Naive B cell (primary cell): ENCODE data around the gene DDAH1. TPM values are rescaled to one million over a fixed set of nuclear protein-coding genes. Genes with fewer than 3 reads are reported as not detected.
A peak's percentile ranks its signal among the peaks of the same experiment; 100 is the strongest.

Source experiments
- ATAC-seq, 2 donors: fragments of 150-1000 bp; cut with Tn5 transposase; 2 replicates each; pipeline ENCODE4 v1.10.0; 2021; ENCODE audit warnings: low read depth in 2 of 2, mild to moderate bottlenecking in 2 of 2, moderate library complexity in 2 of 2
- DNase-seq: peaks from one replicate; pipeline ENCODE4 v3.0.0; 2022
- H3K27ac Mint-ChIP-seq, 6 donors: one replicate each; pipeline ENCODE4 v1.8.0; 2020 to 2022; ENCODE audit warnings: mild to moderate bottlenecking in 6 of 6, mixed read lengths in 6 of 6, moderate library complexity in 5 of 6, inconsistent platforms in 2 of 6
- H3K27me3 Mint-ChIP-seq, 3 donors: one replicate each; pipeline ENCODE4 v1.8.0; 2021 to 2022; ENCODE audit warnings: mixed read lengths in 3 of 3, mild to moderate bottlenecking in 1 of 3
- H3K36me3 Mint-ChIP-seq, 2 donors: one replicate each; pipeline ENCODE4 v1.8.0; 2020 to 2022; ENCODE audit warnings: mixed read lengths in 2 of 2, inconsistent platforms in 1 of 2, mild to moderate bottlenecking in 1 of 2
- H3K4me1 Mint-ChIP-seq, 3 donors: one replicate each; pipeline ENCODE4 v1.8.0; 2020 to 2022; ENCODE audit warnings: mixed read lengths in 3 of 3, inconsistent platforms in 1 of 3, mild to moderate bottlenecking in 1 of 3, moderate library complexity in 1 of 3
- H3K4me3 Mint-ChIP-seq, 8 donors: one replicate each; pipeline ENCODE4 v1.8.0; 2020 to 2022; ENCODE audit warnings: mild to moderate bottlenecking in 8 of 8, mixed read lengths in 8 of 8, moderate library complexity in 8 of 8, inconsistent platforms in 2 of 8
- H3K9me3 Mint-ChIP-seq, 7 donors: one replicate each; pipeline ENCODE4 v1.8.0; 2020 to 2022; ENCODE audit warnings: mixed read lengths in 7 of 7, mild to moderate bottlenecking in 5 of 7, inconsistent platforms in 2 of 7, moderate library complexity in 1 of 7
- polyA plus RNA-seq, 6 donors: library from polyadenylated mRNA; unstranded; fragments of 300-500 nt; fragmentation: Illumina TruSeq; gene quantifications; one replicate each; pipeline ENCODE4 v1.2.3, GENCODE V29; 2021; ENCODE audit warnings: low read depth in 6 of 6

Gene DDAH1
- polyA plus RNA-seq, 6 donors from 2014 or later = 0.07 to 0.40 (median 0.18) TPM; not detected in 2

- Mint-ChIP-seq H3K9me3 (peaks cover 10 to 26% (median 21%) of the 10 kb centered on the region in 7 donors), H3K36me3 (peaks cover 13 to 26% of the 10 kb centered on the region in 2 donors), H3K27me3 (no peaks in the 10 kb centered on the region), H3K4me1 (peaks cover 47 to 57% (median 48%) of the 10 kb centered on the region in 3 donors), H3K4me3 (peak overlapping the region in 6 of 8 donors; percentile 21 to 81 (median 49)), H3K27ac (peak overlapping the region in 4 of 6 donors; percentile 4 to 53 (median 36))
- peak; percentile 77 to 81 for ATAC-seq
- DNase-seq = peak; percentile 26
These were observed 134.2 kb downstream of the DDAH1 start for GRCh38 chr1:85330711-85331290.

GRCh38 chr1:85330214-85330631, 134.7 kb downstream of the DDAH1 start:
- H3K36me3 Mint-ChIP-seq = peaks cover 13 to 26% of the 10 kb centered on the region in 2 donors
- no peaks in the 10 kb centered on the region for H3K27me3 Mint-ChIP-seq
- peak overlapping the region in 1 of 6 donors; percentile 53 for H3K27ac Mint-ChIP-seq
- no peak for ATAC-seq
- DNase-seq = no peak
- H3K9me3 Mint-ChIP-seq = peaks cover 10 to 25% (median 21%) of the 10 kb centered on the region in 7 donors
- peaks cover 44 to 52% (median 50%) of the 10 kb centered on the region in 3 donors for H3K4me1 Mint-ChIP-seq
- H3K4me3 Mint-ChIP-seq = peak overlapping the region in 4 of 8 donors; percentile 3 to 67 (median 22)

- no peaks in the 10 kb centered on the region for H3K27me3 Mint-ChIP-seq
- H3K4me3 Mint-ChIP-seq = no peak overlapping the region
- ATAC-seq = no peak
- no peak for DNase-seq
- H3K9me3 Mint-ChIP-seq = peaks cover 6 to 13% (median 10%) of the 10 kb centered on the region in 7 donors
- peaks cover 31 to 38% (median 36%) of the 10 kb centered on the region in 3 donors for H3K4me1 Mint-ChIP-seq
- peak overlapping the region in 1 of 6 donors; percentile 2 for H3K27ac Mint-ChIP-seq
- H3K36me3 Mint-ChIP-seq = peaks cover 9 to 19% of the 10 kb centered on the region in 2 donors
These were observed 136.1 kb downstream of the DDAH1 start for GRCh38 chr1:85328713-85329397.

GRCh38 chr1:85327759-85328158, 137.2 kb downstream of the DDAH1 start:
- ATAC-seq = no peak
- H3K36me3 Mint-ChIP-seq = peaks cover 0 to 8% of the 10 kb centered on the region in 2 donors
- peaks cover 22 to 29% (median 27%) of the 10 kb centered on the region in 3 donors for H3K4me1 Mint-ChIP-seq
- peaks cover 0 to 2% (median 0%) of the 10 kb centered on the region in 7 donors for H3K9me3 Mint-ChIP-seq
- no peak for DNase-seq
- H3K27ac Mint-ChIP-seq = no peak overlapping the region
- no peaks in the 10 kb centered on the region for H3K27me3 Mint-ChIP-seq
- no peak overlapping the region for H3K4me3 Mint-ChIP-seq

GRCh38 chr1:85326851-85327250, 138.1 kb downstream of the DDAH1 start:
- ATAC-seq (no peak), DNase-seq (no peak)
- Mint-ChIP-seq H3K4me1 (peaks cover 19 to 24% (median 20%) of the 10 kb centered on the region in 3 donors), H3K27ac (no peak overlapping the region), H3K9me3 (no peaks in the 10 kb centered on the region), H3K4me3 (no peak overlapping the region), H3K36me3 (peaks cover 0 to 6% of the 10 kb centered on the region in 2 donors), H3K27me3 (no peaks in the 10 kb centered on the region)

- H3K4me3 Mint-ChIP-seq = no peak overlapping the region
- no peaks in the 10 kb centered on the region for H3K9me3 Mint-ChIP-seq
- H3K36me3 Mint-ChIP-seq = peaks cover 0 to 1% of the 10 kb centered on the region in 2 donors
- ATAC-seq (no peak), DNase-seq (no peak)
- no peaks in the 10 kb centered on the region for H3K27me3 Mint-ChIP-seq
- H3K4me1 Mint-ChIP-seq = peaks cover 14 to 18% (median 15%) of the 10 kb centered on the region in 3 donors
- H3K27ac Mint-ChIP-seq = no peak overlapping the region
These were observed 138.6 kb downstream of the DDAH1 start for GRCh38 chr1:85326336-85326735.

GRCh38 chr1:85325920-85326319, 139.0 kb downstream of the DDAH1 start:
- H3K4me1 Mint-ChIP-seq = peaks cover 11 to 15% (median 12%) of the 10 kb centered on the region in 3 donors
- no peaks in the 10 kb centered on the region for H3K36me3 Mint-ChIP-seq
- no peaks in the 10 kb centered on the region for H3K9me3 Mint-ChIP-seq
- no peak overlapping the region for H3K27ac Mint-ChIP-seq
- H3K27me3 Mint-ChIP-seq = peaks cover 0 to 1% (median 0%) of the 10 kb centered on the region in 3 donors
- no peak for DNase-seq
- no peak for ATAC-seq
- H3K4me3 Mint-ChIP-seq = no peak overlapping the region

GRCh38 chr1:85323770-85324169, 141.2 kb downstream of the DDAH1 start:
- peaks cover 6 to 20% (median 11%) of the 10 kb centered on the region in 3 donors for H3K27me3 Mint-ChIP-seq

GRCh38 chr1:85322655-85323054, 142.3 kb downstream of the DDAH1 start:
- no peak for ATAC-seq
- Mint-ChIP-seq H3K4me1 (peaks cover 0 to 6% (median 3%) of the 10 kb centered on the region in 3 donors), H3K4me3 (no peak overlapping the region), H3K27me3 (peaks cover 6 to 21% (median 11%) of the 10 kb centered on the region in 3 donors), H3K27ac (no peak overlapping the region), H3K36me3 (no peaks in the 10 kb centered on the region), H3K9me3 (no peaks in the 10 kb centered on the region)
- no peak for DNase-seq

More at GRCh38 chr1:85323770-85324169, 141.2 kb downstream of the DDAH1 start:
- H3K9me3 Mint-ChIP-seq = no peaks in the 10 kb centered on the region
- no peak for DNase-seq
- no peaks in the 10 kb centered on the region for H3K36me3 Mint-ChIP-seq
- H3K4me3 Mint-ChIP-seq = no peak overlapping the region
- ATAC-seq = no peak
- no peak overlapping the region for H3K27ac Mint-ChIP-seq
- peaks cover 0 to 6% (median 3%) of the 10 kb centered on the region in 3 donors for H3K4me1 Mint-ChIP-seq

- Mint-ChIP-seq H3K4me3 (no peak overlapping the region), H3K27me3 (peaks cover 15 to 32% (median 17%) of the 10 kb centered on the region in 3 donors), H3K36me3 (no peaks in the 10 kb centered on the region), H3K4me1 (peaks cover 0 to 6% (median 3%) of the 10 kb centered on the region in 3 donors), H3K9me3 (no peaks in the 10 kb centered on the region), H3K27ac (no peak overlapping the region)
- DNase-seq (no peak), ATAC-seq (no peak)
These were observed 143.6 kb downstream of the DDAH1 start for GRCh38 chr1:85321237-85321964.

- no peak overlapping the region for H3K4me3 Mint-ChIP-seq
- no peak for ATAC-seq
- peaks cover 16 to 33% (median 19%) of the 10 kb centered on the region in 3 donors for H3K27me3 Mint-ChIP-seq
These were observed 144.4 kb downstream of the DDAH1 start for GRCh38 chr1:85320371-85321131.

GRCh38 chr1:85319931-85320330, 145.0 kb downstream of the DDAH1 start:
- H3K27me3 Mint-ChIP-seq = peaks cover 17 to 35% (median 20%) of the 10 kb centered on the region in 3 donors

More at GRCh38 chr1:85320371-85321131, 144.4 kb downstream of the DDAH1 start:
- H3K9me3 Mint-ChIP-seq = no peaks in the 10 kb centered on the region
- no peaks in the 10 kb centered on the region for H3K36me3 Mint-ChIP-seq
- peak overlapping the region in 1 of 6 donors; percentile 59 for H3K27ac Mint-ChIP-seq
- H3K4me1 Mint-ChIP-seq = peaks cover 0 to 3% (median 3%) of the 10 kb centered on the region in 3 donors
- DNase-seq = no peak

More at GRCh38 chr1:85319931-85320330, 145.0 kb downstream of the DDAH1 start:
- DNase-seq (no peak), ATAC-seq (no peak)
- no peaks in the 10 kb centered on the region for H3K9me3 Mint-ChIP-seq
- peaks cover 0 to 4% (median 0%) of the 10 kb centered on the region in 3 donors for H3K4me1 Mint-ChIP-seq
- no peaks in the 10 kb centered on the region for H3K36me3 Mint-ChIP-seq
- no peak overlapping the region for H3K27ac Mint-ChIP-seq
- H3K4me3 Mint-ChIP-seq = no peak overlapping the region
